ENCODE measurements around the gene ARHGEF17.

Gene ARHGEF17

DNA sequence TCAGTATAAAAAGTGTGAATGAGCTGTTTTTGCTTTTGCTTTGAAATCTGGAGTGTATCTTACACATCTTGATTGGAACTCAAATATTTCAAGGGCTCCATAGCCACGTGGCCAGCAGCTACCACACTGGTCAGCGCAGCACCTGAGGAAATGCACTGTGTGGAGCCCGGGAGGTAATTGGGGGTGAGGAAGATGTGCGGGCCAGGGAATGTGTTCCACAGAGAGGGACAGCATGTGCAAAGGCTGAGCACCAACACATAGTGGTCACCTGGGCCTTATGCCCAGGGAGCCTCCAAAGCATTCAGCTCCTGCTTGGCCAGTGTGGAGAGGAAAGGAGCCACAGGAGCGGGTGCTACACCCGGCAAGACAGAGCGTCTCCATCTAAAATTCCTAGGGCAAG is 88.9 kb downstream of the ARHGEF17 start:
- DNase-seq (ENCODE audit: low read depth, low spot score) = no peak
- TF ChIP-seq, protein P1, sequence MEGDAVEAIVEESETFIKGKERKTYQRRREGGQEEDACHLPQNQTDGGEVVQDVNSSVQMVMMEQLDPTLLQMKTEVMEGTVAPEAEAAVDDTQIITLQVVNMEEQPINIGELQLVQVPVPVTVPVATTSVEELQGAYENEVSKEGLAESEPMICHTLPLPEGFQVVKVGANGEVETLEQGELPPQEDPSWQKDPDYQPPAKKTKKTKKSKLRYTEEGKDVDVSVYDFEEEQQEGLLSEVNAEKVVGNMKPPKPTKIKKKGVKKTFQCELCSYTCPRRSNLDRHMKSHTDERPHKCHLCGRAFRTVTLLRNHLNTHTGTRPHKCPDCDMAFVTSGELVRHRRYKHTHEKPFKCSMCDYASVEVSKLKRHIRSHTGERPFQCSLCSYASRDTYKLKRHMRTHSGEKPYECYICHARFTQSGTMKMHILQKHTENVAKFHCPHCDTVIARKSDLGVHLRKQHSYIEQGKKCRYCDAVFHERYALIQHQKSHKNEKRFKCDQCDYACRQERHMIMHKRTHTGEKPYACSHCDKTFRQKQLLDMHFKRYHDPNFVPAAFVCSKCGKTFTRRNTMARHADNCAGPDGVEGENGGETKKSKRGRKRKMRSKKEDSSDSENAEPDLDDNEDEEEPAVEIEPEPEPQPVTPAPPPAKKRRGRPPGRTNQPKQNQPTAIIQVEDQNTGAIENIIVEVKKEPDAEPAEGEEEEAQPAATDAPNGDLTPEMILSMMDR (IDR thresholded peaks at IDR 0.05; ENCODE audit: low read depth, low read length) = no peak
- in situ Hi-C loops (cut with HindIII; ENCODE audit: low sequenced_read_pairs) = no loop called here
- no peak overlapping the region for H3K4me3 ChIP-seq (ENCODE audit: low read depth, low read length)

DNA sequence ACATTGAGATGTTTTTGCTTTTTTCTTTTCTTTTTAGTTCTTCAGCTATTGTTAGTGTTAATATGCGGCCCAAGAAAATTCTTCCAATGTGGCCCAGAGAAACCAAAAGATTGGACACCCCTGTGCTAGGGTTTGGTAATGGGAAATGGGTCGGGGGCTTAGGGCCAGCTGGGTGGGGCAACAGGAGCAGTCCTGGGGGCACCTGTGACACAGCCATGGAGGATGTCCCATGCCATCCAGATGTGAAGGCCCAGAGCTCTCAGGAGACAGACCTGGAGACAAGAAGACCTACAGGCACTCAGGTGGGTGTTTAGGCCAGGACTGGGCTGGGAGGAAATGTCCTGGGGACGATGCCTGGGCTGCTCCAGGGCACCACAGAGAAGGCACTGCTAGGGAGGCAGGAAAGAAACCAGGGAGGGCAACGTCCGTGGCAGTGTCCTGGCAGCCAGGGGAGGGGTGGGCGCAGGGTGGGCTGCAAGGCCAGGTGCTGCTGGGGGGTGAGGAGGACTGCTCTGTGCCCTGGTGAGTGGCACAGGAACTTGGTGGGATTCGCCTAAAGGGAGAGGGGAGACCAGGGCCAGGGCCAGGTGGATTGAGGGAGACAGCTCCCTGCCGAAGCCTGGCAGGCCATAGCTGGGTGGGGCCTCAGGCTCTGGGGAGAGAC is 89.5 kb downstream of the ARHGEF17 start:
- H3K4me3 ChIP-seq (ENCODE audit: low read depth, low read length) = no peak overlapping the region
- no peak for DNase-seq (ENCODE audit: low read depth, low spot score)
- TF ChIP-seq, protein P1 (IDR thresholded peaks at IDR 0.05; ENCODE audit: low read depth, low read length) = no peak
- in situ Hi-C loops (cut with HindIII; ENCODE audit: low sequenced_read_pairs) = no loop called here

DNA sequence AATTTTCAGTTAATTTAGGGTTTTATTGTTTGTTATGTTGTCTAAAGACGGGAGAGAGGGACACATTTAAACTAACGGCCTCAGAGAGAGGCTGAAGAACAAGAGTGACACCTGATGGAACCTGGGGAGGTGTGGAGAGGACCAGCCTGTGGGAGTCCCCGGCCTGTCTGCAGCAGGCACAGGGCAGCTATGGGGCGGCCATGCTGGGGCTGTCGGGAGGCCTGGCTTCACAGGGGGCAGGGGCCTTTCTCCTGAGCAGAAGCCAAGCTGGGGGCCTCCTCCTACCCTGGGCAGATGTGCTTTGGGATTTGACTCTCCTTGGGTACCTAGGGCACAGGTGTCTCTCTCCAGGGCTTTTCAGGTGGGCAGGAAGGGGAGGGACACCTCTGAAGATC is 90.1 kb downstream of the ARHGEF17 start:
- in situ Hi-C loops (cut with HindIII; ENCODE audit: low sequenced_read_pairs) = no loop called here
- TF ChIP-seq, protein P1 (IDR thresholded peaks at IDR 0.05; ENCODE audit: low read depth, low read length) = no peak
- no peak for DNase-seq (ENCODE audit: low read depth, low spot score)
- no peak overlapping the region for H3K4me3 ChIP-seq (ENCODE audit: low read depth, low read length)

DNA sequence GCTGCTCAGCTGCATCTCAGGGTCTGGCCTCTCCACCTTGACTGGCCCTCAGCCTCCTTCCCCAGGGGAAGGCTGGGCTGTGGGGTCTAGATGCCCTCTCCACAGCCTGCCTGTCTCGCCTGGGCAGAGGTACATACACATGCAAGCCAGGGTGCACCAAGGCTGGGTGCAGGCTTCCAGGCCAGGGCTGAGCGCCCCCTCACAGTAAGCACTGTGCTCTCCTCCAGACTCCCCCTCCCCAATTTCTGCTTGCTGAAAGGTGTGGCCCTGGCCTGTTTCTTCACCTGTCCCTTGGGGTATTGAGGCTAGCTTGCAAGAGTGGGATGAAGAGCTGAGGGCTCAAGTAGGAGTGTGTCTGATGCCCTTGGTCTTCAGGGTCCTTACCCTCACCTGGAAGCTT is 90.6 kb downstream of the ARHGEF17 start:
- DNase-seq (ENCODE audit: low read depth, low spot score) = no peak
- in situ Hi-C loops (cut with HindIII; ENCODE audit: low sequenced_read_pairs) = no loop called here
- TF ChIP-seq, protein P1 (IDR thresholded peaks at IDR 0.05; ENCODE audit: low read depth, low read length) = no peak
- no peak overlapping the region for H3K4me3 ChIP-seq (ENCODE audit: low read depth, low read length)

DNA sequence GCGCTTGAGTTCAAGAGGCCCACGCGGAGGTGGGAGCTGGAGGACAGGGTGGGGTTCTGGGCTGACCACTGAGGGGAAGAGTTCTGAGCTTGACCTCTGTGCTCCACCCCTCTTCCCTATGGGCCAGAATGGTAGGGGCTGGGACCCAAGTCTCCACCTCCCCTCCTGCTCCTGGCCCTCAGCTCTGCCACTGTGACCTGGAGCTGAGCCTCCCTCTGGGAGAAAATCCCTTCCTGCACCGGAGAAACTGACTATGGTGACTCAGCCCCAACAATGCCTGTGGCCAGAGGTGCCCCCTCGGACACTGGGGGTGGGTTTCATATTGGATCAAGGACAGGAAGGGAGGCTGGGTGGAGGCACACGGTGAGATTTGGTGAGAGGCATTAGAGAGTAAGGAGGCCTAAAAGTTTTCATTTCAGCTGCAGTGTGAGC is 91.1 kb downstream of the ARHGEF17 start:
- no peak overlapping the region for H3K4me3 ChIP-seq (ENCODE audit: low read depth, low read length)
- in situ Hi-C loops (cut with HindIII; ENCODE audit: low sequenced_read_pairs) = no loop called here
- TF ChIP-seq, protein P1 (IDR thresholded peaks at IDR 0.05; ENCODE audit: low read depth, low read length) = no peak
- no peak for DNase-seq (ENCODE audit: low read depth, low spot score)

DNA sequence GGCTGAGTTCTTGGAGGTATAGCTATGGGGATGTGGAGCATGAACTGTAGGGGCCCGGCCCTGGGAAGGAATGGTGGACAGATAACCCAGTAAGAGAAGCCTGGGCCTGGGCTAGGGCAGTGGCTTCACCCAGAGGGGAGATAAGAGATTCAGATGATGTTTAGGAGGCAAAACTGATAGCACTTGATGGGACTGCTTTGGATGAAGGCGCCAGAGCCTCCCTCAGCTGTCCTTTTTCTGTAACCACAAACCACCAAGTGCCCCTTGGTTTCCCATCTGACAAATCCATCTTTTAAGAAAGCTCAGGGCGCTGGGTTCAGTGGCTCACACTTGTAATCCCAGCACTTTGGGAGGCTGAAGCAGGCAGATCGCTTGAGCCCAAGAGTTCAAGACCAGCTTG is 91.6 kb downstream of the ARHGEF17 start:
- no peak for DNase-seq (ENCODE audit: low read depth, low spot score)
- in situ Hi-C loops (cut with HindIII; ENCODE audit: low sequenced_read_pairs) = no loop called here
- no peak overlapping the region for H3K4me3 ChIP-seq (ENCODE audit: low read depth, low read length)
- TF ChIP-seq, protein P1 (IDR thresholded peaks at IDR 0.05; ENCODE audit: low read depth, low read length) = no peak
